DOHH2 (cell line): Measurements from ENCODE around the gene SEC23IP.

Experiments used
- CTCF ChIP-seq: fragments of 200-600 bp; sonication (generic); IDR thresholded peaks from one replicate; pipeline ENCODE4 v1.5.1; 2014; ENCODE audit warnings: antibody characterized with exemption, mild to moderate bottlenecking, low read depth, low read length; ENCODE audit not compliant: poor library complexity, severe bottlenecking
- EZH2phosphoT487 ChIP-seq: fragments of 200-600 bp; sonication (generic); IDR thresholded peaks from 2 replicates; pipeline ENCODE4 v1.6.1; 2017; ENCODE audit warnings: borderline replicate concordance, mild to moderate bottlenecking, antibody characterized with exemption, low read length, moderate library complexity, mixed read lengths

GRCh38 chr10:119867317-119867716 is 25.2 kb upstream of the SEC23IP start:
- TF ChIP-seq CTCF: no peak
- TF ChIP-seq EZH2phosphoT487: no peak
